Stimulated activated CD4-positive, alpha-beta T cell treated with anti-CD3 and anti-CD28 coated beads, Interleukin-2, amount 100 ng/mL, for 48 hours (primary cell): ENCODE data around the gene POLE.

Experiments
- DNase-seq, 2 donors: peaks; one replicate each; pipeline ENCODE4 v3.0.0-alpha.2; 2020

Gene POLE

GRCh38 chr12:132575661-132576060 lies 111.5 kb downstream of the POLE start:
- DNase-seq, result no peak

- DNase-seq, result no peak
Measured at GRCh38 chr12:132574271-132574996, 112.7 kb downstream of the POLE start.
